ENCODE data around the gene STX16.

DNA sequence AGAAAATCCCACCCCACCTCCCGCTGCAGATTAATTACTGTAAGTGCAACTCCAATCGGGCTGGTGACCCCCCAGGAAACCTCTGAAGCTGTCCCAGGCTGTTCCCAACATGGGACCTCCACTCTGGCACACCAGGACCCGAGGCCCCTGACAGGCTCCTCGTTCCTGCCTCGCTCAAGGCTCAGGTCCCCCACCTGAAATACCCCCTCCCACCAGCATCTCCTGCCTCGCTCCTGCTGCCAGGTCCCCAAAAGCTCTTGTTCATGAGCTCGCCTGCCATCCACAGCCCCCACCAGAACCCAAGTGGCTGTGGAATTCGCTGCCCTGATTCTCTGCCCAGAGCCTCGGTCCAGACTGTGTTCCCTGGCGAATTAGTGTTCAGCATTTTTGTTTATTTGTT is 67.6 kb downstream of the STX16 start:
- TF ChIP-seq, protein P1, sequence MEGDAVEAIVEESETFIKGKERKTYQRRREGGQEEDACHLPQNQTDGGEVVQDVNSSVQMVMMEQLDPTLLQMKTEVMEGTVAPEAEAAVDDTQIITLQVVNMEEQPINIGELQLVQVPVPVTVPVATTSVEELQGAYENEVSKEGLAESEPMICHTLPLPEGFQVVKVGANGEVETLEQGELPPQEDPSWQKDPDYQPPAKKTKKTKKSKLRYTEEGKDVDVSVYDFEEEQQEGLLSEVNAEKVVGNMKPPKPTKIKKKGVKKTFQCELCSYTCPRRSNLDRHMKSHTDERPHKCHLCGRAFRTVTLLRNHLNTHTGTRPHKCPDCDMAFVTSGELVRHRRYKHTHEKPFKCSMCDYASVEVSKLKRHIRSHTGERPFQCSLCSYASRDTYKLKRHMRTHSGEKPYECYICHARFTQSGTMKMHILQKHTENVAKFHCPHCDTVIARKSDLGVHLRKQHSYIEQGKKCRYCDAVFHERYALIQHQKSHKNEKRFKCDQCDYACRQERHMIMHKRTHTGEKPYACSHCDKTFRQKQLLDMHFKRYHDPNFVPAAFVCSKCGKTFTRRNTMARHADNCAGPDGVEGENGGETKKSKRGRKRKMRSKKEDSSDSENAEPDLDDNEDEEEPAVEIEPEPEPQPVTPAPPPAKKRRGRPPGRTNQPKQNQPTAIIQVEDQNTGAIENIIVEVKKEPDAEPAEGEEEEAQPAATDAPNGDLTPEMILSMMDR (IDR thresholded peaks at IDR 0.05 in 4 of 5, conservative IDR thresholded peaks at IDR 0.05 in 1 of 5), result no peak
- no peak for TF ChIP-seq POLR2A (IDR thresholded peaks at IDR 0.05)
